ENCODE measurements around the gene TUBG1. TPM values are rescaled to one million over a fixed set of nuclear protein-coding genes. Genes with fewer than 3 reads are reported as not detected.
A peak's percentile ranks its signal among the peaks of the same experiment; 100 is the strongest.

TUBG1 gene
- total and polyA plus RNA-seq, 2 of the 8 experiments (the other 6 are each of a cell fraction or from before 2014, with no cell fraction given), result 109 to 208 TPM

- peak; percentile 90 for TF ChIP-seq TEAD4 (IDR thresholded peaks at IDR 0.05; ENCODE audit: low read depth, low read length)
- TF ChIP-seq GTF2F1 (IDR thresholded peaks at IDR 0.05; ENCODE audit: borderline replicate concordance, low read depth, low read length), result 0 out of 2 replicates have a peak, but pooled peaks have one; percentile 26
- TF ChIP-seq NRF1 (IDR thresholded peaks at IDR 0.05; ENCODE audit: low read depth, low read length), result peak; percentile 92
- no peak for TF ChIP-seq KDM5A (IDR thresholded peaks at IDR 0.05; ENCODE audit: low read length)
- no peak for TF ChIP-seq SIN3A (conservative IDR thresholded peaks at IDR 0.05 in 1 of 2, IDR thresholded peaks at IDR 0.05 in 1 of 2; ENCODE audit: low read depth in 1 of 2, low read length in 2 of 2)
- 0 out of 2 replicates have a peak, but pooled peaks have one; percentile 39 for TF ChIP-seq KDM1A (IDR thresholded peaks at IDR 0.05; ENCODE audit: borderline replicate concordance, low read length)
- peak; percentile 38; the same call in 1 of the 2 replicates for TF ChIP-seq E2F6 (IDR thresholded peaks at IDR 0.05)
- TF ChIP-seq RFX5 (IDR thresholded peaks at IDR 0.05; ENCODE audit: borderline replicate concordance, low read depth, low read length), result no peak
- TF ChIP-seq POLR2A (IDR thresholded peaks at IDR 0.05; ENCODE audit: control extremely low read depth in 1 of 2, low read depth in 2 of 2, low read length in 2 of 2), result peak in 1 of 2 experiments; percentile 67; a peak in 1 of 3 replicates
- peak; percentile 36; the same call in 1 of the 2 replicates for TF ChIP-seq TBP (IDR thresholded peaks at IDR 0.05; ENCODE audit: low read depth, low read length)
- TF ChIP-seq PHF8 (conservative IDR thresholded peaks at IDR 0.05; ENCODE audit: low read depth, low read length), result peak; percentile 65; the same call in 1 of the 2 replicates
Observed at GRCh38 chr17:42659079-42659931, 49.8 kb downstream of the TUBG1 start, which contains the start of gene TUBG2 (continued).

Measured in H1 (cell line).